OCI-LY3 (cell line): ENCODE measurements around the gene DNAJC22.

Experiments used
- CTCF ChIP-seq: fragments of 200-600, 300-600 bp; sonication (generic); IDR thresholded peaks from 2 replicates; pipeline ENCODE4 v1.5.1; 2014; ENCODE audit warnings: antibody characterized with exemption, low read length, low read depth
- EZH2phosphoT487 ChIP-seq: fragments of 200-600 bp; shearing (Covaris generic); IDR thresholded peaks from 2 replicates; pipeline ENCODE4 v1.6.1; 2018; ENCODE audit warnings: antibody characterized with exemption, mixed run types, low read depth

- no peak for TF ChIP-seq CTCF
- no peak for TF ChIP-seq EZH2phosphoT487
These were observed 18.3 kb downstream of the DNAJC22 start for GRCh38 chr12:49364989-49365388.
